CD4-positive, alpha-beta T cell treated with Interleukin-4 for 4 hours (primary cell): ENCODE results near the gene SCEL.
"Not testable (repeated sequence)": the region's sequence is repeated elsewhere in the genome, so short reads cannot be mapped to it uniquely, and the experiment has no call there.

ENCODE experiments used
- DNase-seq: peaks from one replicate; pipeline ENCODE4 v3.0.0-alpha.2; 2020

The SCEL gene

GRCh38 chr13:77571956-77572355 lies 36.5 kb downstream of the SCEL start:
- no peak for DNase-seq

GRCh38 chr13:77574096-77574495 lies 38.6 kb downstream of the SCEL start:
- no peak for DNase-seq

- no peak for DNase-seq
These were observed 44.5 kb downstream of the SCEL start for GRCh38 chr13:77579959-77580358.

GRCh38 chr13:77580748-77581147 lies 45.2 kb downstream of the SCEL start:
- no peak for DNase-seq

GRCh38 chr13:77583581-77583980 lies 48.1 kb downstream of the SCEL start:
- no peak for DNase-seq

- DNase-seq = no peak
These were observed 48.6 kb downstream of the SCEL start for GRCh38 chr13:77584106-77584505.

- DNase-seq = no peak
These were observed 59.8 kb downstream of the SCEL start for GRCh38 chr13:77595166-77595810.

GRCh38 chr13:77596777-77597176 lies 61.3 kb downstream of the SCEL start:
- DNase-seq = no peak

- no peak for DNase-seq
These were observed 63.8 kb downstream of the SCEL start for GRCh38 chr13:77599351-77599750.

- no peak for DNase-seq
These were observed 65.2 kb downstream of the SCEL start for GRCh38 chr13:77600701-77601100.

- no peak for DNase-seq
These were observed 75.6 kb downstream of the SCEL start for GRCh38 chr13:77611068-77611467.

GRCh38 chr13:77616027-77616426 lies 80.5 kb downstream of the SCEL start:
- no peak for DNase-seq

GRCh38 chr13:77619655-77620054 lies 84.1 kb downstream of the SCEL start:
- no peak for DNase-seq

- DNase-seq = no peak
These were observed 84.6 kb downstream of the SCEL start for GRCh38 chr13:77620138-77620537.

GRCh38 chr13:77623806-77624205 lies 88.3 kb downstream of the SCEL start:
- DNase-seq = no peak

GRCh38 chr13:77628170-77628569 lies 92.7 kb downstream of the SCEL start:
- no peak for DNase-seq

- DNase-seq = no peak
These were observed 102.1 kb downstream of the SCEL start for GRCh38 chr13:77637588-77637987.

GRCh38 chr13:77650409-77650808 lies 114.9 kb downstream of the SCEL start:
- no peak for DNase-seq

- DNase-seq = no peak
These were observed 117.8 kb downstream of the SCEL start for GRCh38 chr13:77653301-77653700.

GRCh38 chr13:77660016-77660415 lies 124.5 kb downstream of the SCEL start:
- DNase-seq = not testable (repeated sequence)

- no peak for DNase-seq
These were observed 125.3 kb downstream of the SCEL start for GRCh38 chr13:77660841-77661250.

- DNase-seq = not testable (repeated sequence)
These were observed 126.8 kb downstream of the SCEL start for GRCh38 chr13:77662301-77662700.

- not testable (repeated sequence) for DNase-seq
These were observed 127.3 kb downstream of the SCEL start for GRCh38 chr13:77662831-77663230.

GRCh38 chr13:77674852-77675251 lies 139.3 kb downstream of the SCEL start:
- DNase-seq = no peak

GRCh38 chr13:77678691-77679235 lies 143.3 kb downstream of the SCEL start:
- no peak for DNase-seq
